EH (cell line): Measurements from ENCODE around the gene NDUFAF2.
"Not testable (repeated sequence)": the region's sequence is repeated elsewhere in the genome, so short reads cannot be mapped to it uniquely, and the experiment has no call there.

ENCODE experiments used
- DNase-seq: peaks from one replicate; pipeline ENCODE4 v3.0.0-alpha.2; 2015; ENCODE audit warnings: low read depth

NDUFAF2 gene

DNA sequence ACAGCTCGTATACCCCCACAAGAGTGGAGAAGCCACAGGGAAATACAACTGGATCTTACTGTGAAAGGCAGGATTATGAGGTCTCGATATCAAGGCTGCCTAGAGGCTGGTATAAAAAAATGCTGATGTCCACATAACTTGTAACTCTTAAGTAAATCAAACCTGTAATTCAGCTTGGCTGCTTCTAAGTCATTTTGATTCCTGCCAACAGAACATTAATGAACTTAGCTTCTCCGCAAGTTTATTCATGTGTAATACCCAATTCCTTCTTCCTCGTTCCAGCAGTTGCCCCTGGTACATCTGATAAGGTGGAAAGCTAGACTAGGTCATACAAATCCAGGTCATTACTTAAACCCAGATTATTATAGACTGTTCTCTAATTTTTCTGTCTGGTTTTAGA, 233.7 kb downstream of the NDUFAF2 start:
- DNase-seq: no peak

DNA sequence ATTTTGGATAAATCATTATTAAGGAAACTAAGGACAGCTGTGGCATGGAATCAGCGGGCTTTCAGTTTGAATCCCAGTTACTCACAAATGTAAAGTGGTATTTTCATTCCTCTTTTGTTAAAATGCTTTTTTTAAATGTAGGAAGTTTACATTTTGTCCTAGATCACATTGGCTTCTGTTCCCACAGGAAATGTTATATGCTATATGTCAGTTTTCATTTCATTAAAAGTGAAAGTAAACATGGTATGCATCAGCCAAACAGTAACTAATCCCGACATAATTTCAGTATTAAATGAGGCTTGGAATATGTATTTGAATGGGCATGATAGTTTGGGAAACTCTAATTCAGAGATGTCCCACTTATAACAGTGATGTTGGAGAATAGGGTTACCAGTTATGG, 235.9 kb downstream of the NDUFAF2 start:
- no peak for DNase-seq

DNA sequence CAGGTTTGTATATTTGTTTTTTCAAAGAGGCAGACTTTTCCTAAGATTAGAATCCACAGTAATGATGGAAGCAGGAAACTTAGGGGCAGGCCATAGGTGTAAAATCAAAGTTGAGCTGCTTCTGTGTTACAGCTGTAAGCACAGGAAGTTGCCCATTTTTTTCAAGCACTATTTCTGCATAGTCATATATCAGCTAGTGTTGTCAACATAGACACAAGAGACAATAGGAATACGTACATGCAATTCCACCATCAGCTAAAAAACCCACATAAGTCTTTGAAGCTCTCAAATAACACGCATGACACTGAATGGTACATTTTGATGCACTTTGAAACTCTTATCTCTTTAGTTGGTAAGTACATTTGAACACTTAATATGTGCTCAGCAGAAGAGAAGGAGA, 237.4 kb downstream of the NDUFAF2 start:
- DNase-seq: no peak

DNA sequence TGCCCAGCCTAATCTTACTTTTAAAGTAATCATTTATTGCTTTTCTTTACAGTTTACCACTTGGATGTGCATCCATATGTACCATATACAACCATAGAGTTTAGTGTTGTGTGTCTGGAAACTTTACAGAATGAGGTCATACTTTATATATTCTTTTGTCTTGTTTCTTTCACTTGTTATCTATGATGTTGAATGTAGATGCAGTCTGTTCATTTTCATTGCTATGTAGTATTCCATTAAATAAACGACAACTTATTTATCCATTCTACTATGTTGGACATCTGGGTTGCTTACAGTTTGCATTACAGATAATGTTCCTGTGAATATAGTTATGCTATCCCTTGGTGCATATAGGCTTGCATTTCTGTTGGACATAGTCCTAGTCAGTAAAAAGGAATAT, 238.5 kb downstream of the NDUFAF2 start:
- no peak for DNase-seq

DNA sequence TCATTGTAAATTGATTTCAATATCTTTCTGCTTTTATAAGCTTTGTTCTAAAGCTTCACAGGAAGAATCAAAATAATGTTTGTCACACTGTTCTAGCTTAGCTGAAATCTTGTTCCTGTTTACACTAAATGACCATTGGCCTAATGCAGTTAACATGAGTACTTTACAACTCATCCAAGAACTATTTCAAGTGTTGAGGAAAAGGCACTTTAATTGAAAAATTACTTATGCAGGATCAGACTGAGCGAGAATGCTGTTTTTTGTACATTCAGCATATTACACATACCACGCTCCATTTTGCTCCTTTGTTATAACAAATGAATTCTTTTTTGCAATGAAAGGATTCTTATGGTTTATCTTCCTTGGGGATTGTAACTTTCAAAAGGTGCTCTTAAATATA, 239.7 kb downstream of the NDUFAF2 start:
- peak; percentile 60 for DNase-seq

DNA sequence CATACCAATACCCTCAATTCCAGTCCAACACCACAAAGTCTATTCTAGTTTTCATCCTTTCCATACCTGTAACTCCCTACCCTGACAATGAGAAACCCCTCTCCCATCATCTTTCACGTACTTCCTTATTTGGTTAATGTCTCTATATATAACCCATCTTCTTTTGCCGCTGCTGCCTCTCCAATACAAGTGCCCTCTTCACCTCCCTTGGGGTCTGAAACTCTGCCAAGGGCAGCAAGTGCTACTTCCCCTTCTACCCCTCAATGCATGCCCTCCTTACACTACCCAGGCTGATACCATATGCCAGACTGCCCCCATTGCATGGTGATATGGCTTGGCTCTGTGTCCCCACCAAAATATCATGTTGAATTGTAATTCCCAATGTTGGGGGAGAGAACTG, 241.6 kb downstream of the NDUFAF2 start:
- no peak for DNase-seq

DNA sequence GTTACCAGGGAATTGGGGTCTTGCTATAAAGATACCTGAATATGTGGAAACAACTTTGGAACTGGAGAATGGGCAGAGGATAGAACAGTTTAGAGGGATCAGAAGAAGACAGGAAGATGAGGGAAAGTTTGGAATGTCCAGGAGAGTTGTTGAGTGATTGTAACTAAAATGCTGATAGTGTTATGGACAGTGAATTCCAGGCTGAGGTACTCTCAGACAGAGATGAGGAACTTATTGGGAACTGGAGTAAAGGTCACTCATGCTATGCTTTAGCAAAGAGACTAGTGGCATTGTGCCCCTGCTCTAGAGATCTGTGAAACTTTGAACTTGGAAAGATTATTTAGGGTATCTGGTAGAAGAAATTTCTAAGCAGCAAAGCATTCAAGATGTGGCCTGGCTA, 242.3 kb downstream of the NDUFAF2 start:
- DNase-seq: not testable (repeated sequence)

DNA sequence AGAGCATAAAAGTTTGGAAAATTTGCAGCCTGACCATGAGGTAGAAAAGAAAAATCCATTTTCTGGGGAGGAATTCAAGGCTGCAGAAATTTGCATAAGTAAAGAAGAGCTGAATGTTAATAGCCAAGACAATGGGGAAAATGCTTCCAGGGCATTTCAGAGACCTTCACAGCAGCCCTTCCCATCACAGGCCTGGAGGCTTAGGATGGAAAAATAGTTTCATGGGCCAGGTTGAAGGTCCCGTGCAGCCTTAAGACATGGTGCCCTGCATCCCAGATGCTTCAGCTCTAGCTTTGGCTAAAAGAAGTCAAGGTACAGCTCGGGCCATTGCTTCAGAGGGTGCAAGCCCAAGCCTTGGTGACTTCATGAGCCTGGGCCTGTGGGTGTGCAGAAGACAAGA, 242.8 kb downstream of the NDUFAF2 start:
- DNase-seq: not testable (repeated sequence)

DNA sequence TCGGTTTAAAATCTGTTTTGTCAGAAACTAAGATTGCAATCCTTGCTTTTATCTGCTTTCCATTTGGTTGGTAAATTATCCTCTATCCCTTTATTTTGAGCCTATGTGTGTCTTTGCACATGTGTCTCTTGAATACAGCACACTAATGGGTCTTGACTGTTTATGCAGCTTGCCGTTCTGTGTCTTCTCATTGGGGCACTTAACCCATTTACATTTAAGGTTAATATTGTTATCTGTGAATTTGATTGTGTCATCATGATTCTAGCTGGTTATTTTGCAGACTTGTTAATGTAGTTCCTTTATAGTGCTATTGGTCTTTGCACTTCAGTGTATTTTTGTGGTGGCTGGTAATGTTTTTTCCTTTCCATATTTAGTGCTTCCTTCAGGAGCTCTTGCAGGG, 253.6 kb downstream of the NDUFAF2 start:
- no peak for DNase-seq

DNA sequence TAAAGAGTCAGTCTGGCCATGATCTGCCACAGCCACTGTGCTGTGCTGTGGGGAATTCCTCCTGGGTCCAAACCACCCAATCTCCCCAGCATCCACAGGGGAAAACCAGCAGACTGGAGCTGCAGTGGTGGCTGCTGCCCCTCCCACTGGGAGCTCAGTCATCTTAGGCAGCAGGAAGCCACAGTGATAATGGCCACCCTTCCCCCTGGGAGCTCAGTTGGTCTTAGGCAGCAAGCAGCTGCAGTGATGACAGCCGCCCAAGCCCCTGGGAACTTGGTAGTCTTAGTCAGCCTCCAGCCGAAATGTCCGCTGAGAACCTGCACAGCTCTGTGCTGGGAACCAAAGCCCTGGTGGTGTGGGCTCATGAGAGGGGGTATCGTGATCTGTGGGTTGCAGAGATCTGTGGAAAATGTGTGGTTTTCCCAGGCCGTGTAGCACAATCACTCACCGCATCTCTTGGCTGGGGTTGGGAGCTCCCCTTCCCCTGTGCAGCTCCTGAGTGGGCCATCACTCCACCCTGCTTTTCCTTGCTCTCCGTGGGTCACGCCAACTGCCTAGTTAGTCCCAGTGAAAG, 255.7 kb downstream of the NDUFAF2 start:
- peak; percentile 20 for DNase-seq

DNA sequence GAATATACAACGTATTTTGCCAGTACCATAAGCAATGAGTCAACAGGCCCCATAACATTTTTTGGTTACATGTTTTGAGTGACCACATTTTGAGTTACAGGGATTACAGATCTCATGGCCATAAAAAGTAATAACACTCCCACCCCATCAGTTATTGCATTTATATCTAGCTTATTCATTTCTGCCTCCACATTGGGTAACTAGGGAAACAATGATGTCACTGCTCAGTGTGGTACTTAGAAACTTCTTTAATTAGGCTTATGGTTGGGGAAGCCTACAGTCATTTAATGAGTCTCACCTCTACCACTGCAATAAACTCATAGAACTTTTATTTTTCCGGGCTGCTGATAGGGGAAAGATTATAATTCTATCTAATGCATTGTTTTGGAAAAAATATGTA, 257.2 kb downstream of the NDUFAF2 start:
- DNase-seq: peak; percentile 66
